GM11168 (cell line): ENCODE measurements around the gene RNU11.
"Not testable (repeated sequence)": the region's sequence is repeated elsewhere in the genome, so short reads cannot be mapped to it uniquely, and the experiment has no call there.

Experiments
- in situ Hi-C: fragments of 300-500 bp; cut with MboI; formaldehyde crosslinking; loops from one replicate; pipeline ENCODE4 v1.12.0; 2022; ENCODE audit warnings: low sequenced_read_pairs; ENCODE audit not compliant: unreplicated experiment

RNU11 gene

DNA sequence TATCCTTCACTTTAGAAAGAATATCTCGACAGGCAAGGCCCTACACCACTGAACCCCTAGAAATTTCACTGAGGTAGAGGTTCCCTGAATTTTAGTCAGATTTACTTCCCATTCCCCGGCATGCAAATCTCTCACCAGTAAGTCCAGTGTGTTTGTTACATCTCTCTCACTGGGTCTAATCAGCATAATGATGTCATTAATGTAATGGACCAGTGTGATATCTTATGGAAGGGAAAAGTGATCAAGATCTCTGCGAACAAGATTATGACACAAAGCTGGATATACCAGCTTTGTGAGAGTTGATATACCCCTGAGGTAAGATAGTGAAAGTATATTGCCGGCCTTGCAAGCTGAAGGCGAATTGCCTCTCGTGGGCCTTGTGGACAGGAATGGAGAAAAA lies 7.9 kb downstream of the RNU11 start:
- in situ Hi-C loops: no loop called here

DNA sequence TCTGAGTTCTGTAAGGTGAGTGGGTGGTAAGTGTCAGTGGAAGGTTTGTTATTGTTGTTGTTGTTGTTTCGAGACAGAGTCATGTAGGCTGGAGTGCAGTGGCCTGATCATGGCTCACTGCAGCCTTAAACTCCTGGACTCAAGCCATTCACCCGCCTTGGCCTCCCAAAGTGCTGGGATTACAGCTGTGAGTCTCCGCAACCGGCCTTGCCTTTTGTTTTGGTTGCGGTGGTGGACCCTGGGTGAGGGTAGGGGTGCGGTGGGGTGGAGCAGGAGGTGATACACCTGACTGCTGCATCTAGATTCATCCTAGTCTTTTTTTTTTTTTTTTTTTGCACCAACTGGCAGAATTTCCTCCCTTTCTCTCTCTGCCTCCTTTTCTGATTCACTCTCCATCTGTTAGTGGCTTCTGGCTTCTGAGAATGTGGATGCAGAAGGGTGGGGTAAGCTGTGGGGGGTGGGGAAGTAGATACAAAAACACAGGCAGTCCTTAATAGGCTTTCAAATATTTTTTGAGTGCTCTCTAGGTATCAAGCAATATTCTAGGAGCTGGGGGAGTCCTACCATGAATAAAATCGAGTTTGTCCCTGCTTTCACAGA lies 15.6 kb downstream of the RNU11 start:
- in situ Hi-C loops: no loop called here

DNA sequence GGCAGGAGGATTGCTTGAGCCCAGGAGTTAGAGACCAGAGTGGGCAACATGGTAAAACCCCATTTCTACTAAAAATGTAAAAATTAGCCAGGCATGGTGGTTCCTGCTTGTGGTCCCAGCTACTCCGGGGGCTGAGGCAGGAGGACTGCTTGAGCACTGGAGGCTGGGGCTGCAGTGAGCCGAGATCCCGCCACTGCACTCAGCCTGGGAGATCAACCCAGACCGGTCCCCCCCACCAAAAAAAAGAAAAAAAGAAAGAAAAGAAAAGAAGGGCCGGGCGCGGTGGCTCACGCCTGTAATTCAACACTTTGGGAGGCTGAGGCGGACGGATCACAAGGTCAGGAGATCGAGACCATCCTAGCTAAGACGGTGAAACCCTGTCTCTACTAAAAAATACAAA lies 18.4 kb downstream of the RNU11 start:
- in situ Hi-C loops: no loop called here

DNA sequence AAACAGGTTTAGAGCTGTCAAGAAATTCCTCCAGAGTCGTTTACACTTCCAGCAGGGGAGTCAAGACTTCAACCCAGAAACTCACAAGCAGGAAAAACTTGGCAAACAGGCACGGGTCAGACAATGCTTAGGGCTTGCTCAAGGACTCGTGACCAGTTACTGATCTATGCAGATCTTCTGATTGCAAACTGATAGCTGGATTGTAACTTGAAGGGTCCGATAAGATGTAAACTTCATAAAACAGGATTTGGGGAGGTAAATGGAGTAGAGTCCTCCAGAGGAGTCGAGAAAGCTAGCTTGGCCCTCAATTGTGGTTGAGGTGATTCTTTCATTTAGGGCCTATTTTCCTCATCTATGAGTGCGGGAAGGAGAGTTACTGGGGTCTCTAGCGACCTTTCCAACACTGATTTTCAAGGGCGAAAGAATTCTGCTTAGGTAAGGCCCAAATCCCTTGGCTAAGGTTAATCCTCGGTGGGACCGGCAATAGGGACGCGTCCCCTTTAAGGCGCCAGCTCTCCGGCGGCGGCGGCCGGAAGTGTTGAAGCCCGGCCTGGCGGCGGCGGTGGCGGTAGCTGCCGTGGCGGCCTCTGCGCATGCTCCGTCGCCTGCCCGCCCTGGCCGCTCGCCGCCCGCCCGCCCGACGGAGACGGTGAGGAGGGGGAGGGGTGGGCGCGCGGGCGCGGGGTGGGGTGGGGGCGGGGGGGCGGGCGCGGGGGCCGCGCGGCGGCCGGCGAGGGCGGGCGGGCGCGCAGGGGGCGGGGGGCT lies 20.0 kb downstream of the RNU11 start, which contains the start of gene GMEB1:
GMEB1 (plus strand) TSS at position 594 of the 765 bp plus-strand sequence. CDS start 14,829 bp downstream, outside the sequence.
- in situ Hi-C loops: no loop called here

DNA sequence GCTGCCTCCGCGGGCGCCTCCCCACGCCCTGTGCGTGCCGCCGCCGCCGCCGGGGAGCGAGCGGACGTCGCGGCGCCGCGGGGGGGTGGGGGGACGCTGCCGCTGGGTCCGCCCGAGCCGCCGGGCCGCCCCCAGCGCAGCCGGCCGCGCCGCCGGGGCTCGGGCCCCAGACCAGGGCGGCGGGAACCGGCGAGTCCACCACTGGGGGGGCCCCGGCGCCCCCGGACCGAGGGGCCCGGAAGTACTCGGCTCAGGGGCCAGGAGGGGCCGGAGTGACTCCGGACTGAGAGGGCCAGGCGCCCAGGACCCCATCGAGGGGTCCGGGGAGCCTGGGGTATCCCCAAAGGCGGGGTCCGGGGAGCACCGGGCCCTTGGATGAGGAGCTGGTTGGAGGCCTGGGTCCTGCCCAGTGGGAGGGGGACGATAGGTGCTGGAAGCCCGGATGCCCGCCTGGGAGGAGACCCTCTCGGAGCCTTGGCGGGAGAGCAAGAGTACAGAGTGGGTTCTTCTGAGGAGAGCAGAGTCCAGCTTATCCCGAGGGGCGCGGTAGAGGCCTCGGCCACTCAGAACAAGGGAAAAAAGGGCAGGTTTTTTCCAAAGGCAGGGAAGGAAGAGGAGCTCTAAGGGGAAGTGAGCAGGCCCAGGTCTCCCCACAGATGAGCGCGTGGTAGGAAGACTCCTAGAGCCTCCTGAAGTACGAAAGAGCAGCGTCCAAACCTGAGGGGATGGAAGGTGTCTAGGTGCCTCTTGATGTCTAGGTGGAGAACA lies 20.7 kb downstream of the RNU11 start:
- in situ Hi-C loops: no loop called here

DNA sequence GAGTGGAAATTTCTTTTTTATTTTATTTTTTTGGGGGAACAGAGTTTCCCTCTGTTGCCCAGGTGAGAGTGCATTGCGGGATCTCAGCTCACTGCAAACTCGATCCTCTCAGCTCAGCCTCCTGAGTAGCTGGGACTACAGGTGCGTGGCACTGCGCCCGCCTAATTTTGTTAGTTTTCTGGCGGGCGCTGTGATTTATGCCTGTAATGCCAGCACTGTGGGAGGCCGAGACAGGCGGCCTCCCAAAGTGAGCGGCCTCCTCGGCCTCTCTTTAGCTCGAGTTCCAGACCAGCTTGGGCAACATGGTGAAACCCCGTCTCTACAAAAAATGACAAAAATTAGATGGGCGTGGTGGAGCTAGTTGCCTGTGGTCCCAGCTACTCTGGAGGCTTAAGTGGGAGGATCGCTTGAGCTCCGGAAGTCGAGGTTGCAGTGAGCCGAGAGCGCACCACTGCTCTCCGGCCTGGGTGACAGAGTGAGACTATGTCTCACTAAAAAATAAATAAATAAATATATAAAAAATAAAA lies 22.9 kb downstream of the RNU11 start:
- in situ Hi-C loops: no loop called here

DNA sequence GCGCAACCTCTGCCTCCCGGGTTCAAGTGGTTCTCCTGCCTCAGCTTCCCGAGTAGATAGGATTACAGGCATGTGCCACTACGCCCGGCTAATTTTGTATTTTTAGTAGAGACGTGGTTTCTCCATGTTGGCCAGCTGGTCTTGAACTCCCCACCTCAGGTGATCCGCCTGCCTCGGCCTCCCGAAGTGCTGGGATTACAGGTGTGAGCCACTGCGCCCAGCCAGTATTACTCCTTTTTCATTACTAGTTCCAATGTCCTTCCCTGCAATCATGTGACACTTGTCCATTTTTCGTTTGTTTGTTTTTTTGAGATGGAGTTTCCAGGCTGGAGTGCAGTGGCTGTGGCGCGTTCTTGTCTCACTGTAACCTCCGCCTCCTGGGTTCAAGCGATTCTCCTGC lies 24.6 kb downstream of the RNU11 start:
- in situ Hi-C loops: not testable (repeated sequence)

DNA sequence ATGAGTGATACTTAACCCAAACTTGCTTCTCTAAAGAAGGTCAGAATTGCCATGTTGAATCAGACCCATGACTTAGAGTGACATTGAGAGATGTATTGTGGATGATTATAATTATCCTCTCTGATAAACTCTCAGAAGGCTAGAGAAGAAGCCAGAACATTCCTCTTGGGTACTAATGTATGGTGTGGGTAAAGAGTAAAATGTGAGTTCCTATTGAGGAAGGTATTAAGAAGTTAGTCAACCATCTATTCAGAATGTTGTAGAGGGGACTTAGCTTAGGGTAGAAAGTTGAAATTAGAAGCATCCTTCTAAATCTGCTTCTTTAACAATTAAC lies 27.5 kb downstream of the RNU11 start:
- in situ Hi-C loops: no loop called here

DNA sequence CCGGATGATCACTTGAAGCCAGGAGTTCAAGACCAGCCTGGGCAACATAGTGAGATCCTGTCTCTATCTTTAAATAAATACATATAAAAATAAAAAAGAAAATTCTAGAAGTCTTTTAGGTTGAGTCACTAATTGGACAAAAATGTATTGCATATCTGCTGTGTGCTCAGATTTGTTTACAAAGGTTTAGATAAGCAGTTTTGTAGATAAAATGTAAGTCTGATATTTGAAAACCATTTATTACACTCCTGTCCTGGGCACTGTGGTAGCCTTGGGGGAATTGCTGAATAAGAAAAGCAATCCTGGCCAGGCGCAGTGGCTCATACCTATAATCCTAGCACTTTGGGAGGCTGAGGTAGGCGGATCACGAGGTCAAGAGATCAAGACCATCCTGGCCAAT lies 31.8 kb downstream of the RNU11 start:
- in situ Hi-C loops: no loop called here

DNA sequence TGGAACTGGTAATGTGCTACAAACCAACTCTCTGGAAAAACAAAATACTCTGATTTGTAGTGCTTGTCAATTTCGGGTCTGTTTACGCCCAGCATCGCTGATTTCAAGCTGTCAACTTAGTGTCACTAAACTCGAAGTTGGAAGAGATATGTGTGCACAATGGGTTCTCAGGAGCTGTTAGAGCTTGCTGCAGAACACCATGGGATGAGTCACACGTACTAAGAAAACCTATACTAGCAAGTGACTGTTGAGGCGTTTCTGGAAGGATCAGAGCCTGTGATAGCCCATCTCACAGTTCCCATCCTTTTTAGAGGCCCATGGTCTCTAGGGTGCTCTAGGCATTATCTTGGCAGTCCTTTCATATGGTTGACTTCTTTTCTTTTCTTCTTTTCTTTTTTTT lies 34.4 kb downstream of the RNU11 start:
- in situ Hi-C loops: no loop called here

DNA sequence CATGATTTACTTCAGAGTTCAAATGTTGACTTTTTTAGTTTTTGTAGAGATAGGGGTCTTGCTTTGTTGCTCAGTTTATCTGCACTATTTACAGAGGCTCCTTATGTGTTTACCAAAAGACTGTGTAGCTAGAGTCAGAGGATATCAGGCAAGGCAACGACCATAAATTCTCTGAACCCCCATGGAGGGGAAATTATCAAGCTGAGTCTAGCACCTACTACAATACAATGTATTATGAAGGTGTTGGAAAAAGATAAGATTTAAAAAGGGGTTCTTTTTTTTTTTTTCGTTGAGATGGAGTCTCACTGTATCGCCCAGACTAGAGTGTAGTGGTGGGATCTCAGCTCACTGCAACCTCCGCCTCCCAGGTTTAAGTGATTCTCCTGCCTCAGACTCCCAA lies 36.5 kb downstream of the RNU11 start:
- in situ Hi-C loops: no loop called here

DNA sequence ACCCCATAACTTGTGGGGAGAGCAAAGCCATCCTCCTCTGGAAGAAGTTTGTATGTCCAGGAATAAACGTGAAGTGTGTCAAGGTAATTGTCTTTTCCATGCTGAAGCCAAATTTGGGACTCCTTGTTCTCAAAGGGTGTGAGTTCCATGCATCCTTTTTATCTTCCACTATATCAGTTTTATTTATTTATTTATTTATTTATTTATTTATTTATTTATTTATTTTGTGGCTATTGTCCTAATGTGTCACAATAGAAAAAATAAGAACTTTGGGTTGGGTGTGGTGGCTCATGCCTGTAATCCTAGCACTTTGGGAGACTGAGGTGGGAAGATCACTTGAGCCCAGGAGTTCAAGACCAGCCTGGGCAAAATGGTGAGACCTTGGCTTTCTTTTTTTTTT lies 43.2 kb downstream of the RNU11 start:
- in situ Hi-C loops: not testable (repeated sequence)
